ENCODE results near the gene USP43.

GRCh38 chr17:9615486-9615885, 29.8 kb upstream of the USP43 start:
- TF ChIP-seq CTCF (IDR thresholded peaks at IDR 0.05 in 2 of 3, conservative IDR thresholded peaks at IDR 0.05 in 1 of 3; ENCODE audit: control insufficient read depth in 2 of 3, extremely low read depth in 1 of 3, insufficient read depth in 1 of 3, low read depth in 3 of 3, low read length in 3 of 3), result no peak
- no peak for TF ChIP-seq CHD2 (IDR thresholded peaks at IDR 0.05; ENCODE audit: borderline replicate concordance, low read depth, low read length)
- no peak for TF ChIP-seq BRCA1 (IDR thresholded peaks at IDR 0.05; ENCODE audit: low read depth, low read length)
- no peak for TF ChIP-seq ATF2 (IDR thresholded peaks at IDR 0.05; ENCODE audit: low read length)
- TF ChIP-seq EED (IDR thresholded peaks at IDR 0.05; ENCODE audit: low read depth), result no peak
- TF ChIP-seq PML (IDR thresholded peaks at IDR 0.05; ENCODE audit: low read length), result no peak
- no peak for TF ChIP-seq SMC3 (IDR thresholded peaks at IDR 0.05; ENCODE audit: borderline replicate concordance, low read length)
- TF ChIP-seq EZH2 (IDR thresholded peaks at IDR 0.05; ENCODE audit: borderline replicate concordance, control insufficient read depth, low read depth, low read length), result no peak
- no peak for TF ChIP-seq REST (IDR thresholded peaks at IDR 0.05; ENCODE audit: low read depth, low read length)
- TF ChIP-seq MAX (IDR thresholded peaks at IDR 0.05; ENCODE audit: low read depth, low read length), result no peak
- no peak for TF ChIP-seq EP300 (IDR thresholded peaks at IDR 0.05; ENCODE audit: borderline replicate concordance in 1 of 2, control insufficient read depth in 1 of 2, low read depth in 2 of 2, low read length in 2 of 2)
- no peak for TF ChIP-seq CBFB (IDR thresholded peaks at IDR 0.05; ENCODE audit: low read depth)
- no peak for TF ChIP-seq POLR2AphosphoS2 (IDR thresholded peaks at IDR 0.05; ENCODE audit: low read depth, low read length)
